Thyroid gland (tissue), 4 donors: ENCODE data around the gene DNM3. TPM values are rescaled to one million over a fixed set of nuclear protein-coding genes. Genes with fewer than 3 reads are reported as not detected.

Source experiments
- DNase-seq, 2 donors: peaks; one replicate each; pipeline ENCODE4 v3.0.0-alpha.2; 2019
- H3K27ac ChIP-seq, 3 donors: fragments of 200-600 bp; sonication (generic); 1 replicate in 2 of 3; 2 replicates in 1 of 3; pipeline ENCODE4 v1.5.1; 2016 to 2019; ENCODE audit warnings: mild to moderate bottlenecking in 1 of 3, moderate library complexity in 1 of 3
- H3K27me3 ChIP-seq: fragments of 200-600 bp; sonication (generic); one replicate; pipeline ENCODE4 v1.5.1; 2019
- H3K36me3 ChIP-seq, 2 donors: fragments of 200-600 bp; sonication (generic); one replicate each; pipeline ENCODE4 v1.5.1; 2016 to 2019
- H3K4me1 ChIP-seq, 2 donors: fragments of 200-600 bp; sonication (generic); one replicate each; pipeline ENCODE4 v1.5.1; 2017 to 2019
- H3K4me3 ChIP-seq, 3 donors: fragments of 200-600 bp; sonication (generic); replicated peaks in 1 of 3; 1 replicate in 2 of 3; 2 replicates in 1 of 3; pipeline ENCODE4 v1.5.1; 2016; ENCODE audit warnings: mild to moderate bottlenecking in 1 of 3
- H3K9me3 ChIP-seq: fragments of 200-600 bp; sonication (generic); one replicate; pipeline ENCODE4 v1.5.1; 2017
- CTCF ChIP-seq, 6 experiments: fragments of 200-600 bp in 3 of 6; fragments of 450-650 bp in 3 of 6; sonication (generic) in 3 of 6; IDR thresholded peaks; one replicate each; pipeline ENCODE4 v1.5.1; 2016 to 2019; ENCODE audit warnings: antibody characterized with exemption in 6 of 6, mild to moderate bottlenecking in 2 of 6, inconsistent platforms in 1 of 6, moderate library complexity in 1 of 6
- POLR2A ChIP-seq, 2 donors: fragments of 450-650 bp; IDR thresholded peaks; one replicate each; pipeline ENCODE4 v1.6.1; 2017; ENCODE audit warnings: antibody characterized with exemption in 2 of 2, mild to moderate bottlenecking in 2 of 2, moderate library complexity in 1 of 2
- WGBS, 2 donors: methylation state at CpG; one replicate each; pipeline ENCODE4 v1.1.5; 2017; 5-methylcytosine and 5-hydroxymethylcytosine counted together
- intact Hi-C: fragments of 100-400 bp; cut with DNase I; formaldehyde crosslinking; loops from one replicate; pipeline ENCODE4 v1.15.1; 2023
- total RNA-seq, 4 donors: library from RNA; depleted of rRNA; stranded (reverse); fragments of >200 nt; gene quantifications; one replicate each; pipeline ENCODE4 v1.2.3, GENCODE V29; 2016

DNM3 gene
- total RNA-seq, 4 donors from 2014 or later, result 9.0 to 13.6 (median 10.8) TPM

DNA sequence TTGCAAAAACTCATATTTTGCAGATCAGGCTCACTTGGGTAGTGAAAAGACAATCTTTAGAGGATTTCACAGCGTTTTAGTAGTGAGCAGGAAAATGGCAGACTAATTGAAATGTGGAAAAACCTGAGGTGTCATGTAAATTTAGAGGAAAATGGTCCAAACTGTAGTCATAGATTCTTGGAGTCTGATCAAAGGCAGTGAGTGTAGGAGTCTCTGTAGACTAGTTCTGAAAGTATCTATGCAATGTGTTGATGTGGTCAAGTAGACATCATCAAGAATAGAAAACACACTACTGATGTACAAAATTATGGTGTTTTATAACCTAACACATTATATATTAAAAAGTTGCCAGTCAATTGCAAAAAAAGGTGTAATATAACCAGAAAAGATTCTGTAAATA is 436.0 kb downstream of the DNM3 start:
- no peaks in the 10 kb centered on the region for H3K27me3 ChIP-seq
- H3K4me3 ChIP-seq, result no peak overlapping the region
- H3K9me3 ChIP-seq, result no peaks in the 10 kb centered on the region
- DNase-seq, result no peak
- no peak overlapping the region for H3K27ac ChIP-seq
- H3K36me3 ChIP-seq, result no peaks in the 10 kb centered on the region
- TF ChIP-seq POLR2A (IDR thresholded peaks at IDR 0.05) (no peak), CTCF (IDR thresholded peaks at IDR 0.05) (no peak)
- H3K4me1 ChIP-seq, result no peaks in the 10 kb centered on the region
- WGBS, 2 donors, result 85 to 89% methylated on average over 1 of the region's 1 CpG
- intact Hi-C loops, result no loop called here

DNA sequence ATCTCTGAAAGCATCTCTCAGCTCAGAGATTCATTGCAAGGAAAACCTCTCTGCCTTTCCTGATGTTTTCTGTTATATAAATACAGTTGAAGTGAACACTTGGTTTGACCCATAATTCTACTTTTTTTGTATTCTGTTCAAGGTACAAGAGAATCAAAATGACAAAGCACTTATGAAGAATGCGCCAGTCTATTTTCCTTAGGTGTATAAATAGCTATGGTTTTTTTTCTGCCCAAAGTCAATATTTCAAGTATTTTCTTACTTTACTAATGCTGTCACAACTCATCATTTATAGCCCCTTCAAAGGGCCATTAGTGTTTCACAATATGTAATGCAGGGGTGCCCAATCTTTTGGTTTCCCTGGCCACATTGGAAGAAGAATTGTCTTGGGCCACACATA is 436.7 kb downstream of the DNM3 start:
- no peak overlapping the region for H3K4me3 ChIP-seq
- intact Hi-C loops, result no loop called here
- no peaks in the 10 kb centered on the region for H3K4me1 ChIP-seq
- no peak for DNase-seq
- H3K27ac ChIP-seq, result no peak overlapping the region
- no peaks in the 10 kb centered on the region for H3K9me3 ChIP-seq
- no peaks in the 10 kb centered on the region for H3K27me3 ChIP-seq
- TF ChIP-seq CTCF (IDR thresholded peaks at IDR 0.05) (no peak), POLR2A (IDR thresholded peaks at IDR 0.05) (no peak)
- no peaks in the 10 kb centered on the region for H3K36me3 ChIP-seq
- WGBS, 2 donors, result 97 to 100% methylated on average over 1 of the region's 1 CpG

DNA sequence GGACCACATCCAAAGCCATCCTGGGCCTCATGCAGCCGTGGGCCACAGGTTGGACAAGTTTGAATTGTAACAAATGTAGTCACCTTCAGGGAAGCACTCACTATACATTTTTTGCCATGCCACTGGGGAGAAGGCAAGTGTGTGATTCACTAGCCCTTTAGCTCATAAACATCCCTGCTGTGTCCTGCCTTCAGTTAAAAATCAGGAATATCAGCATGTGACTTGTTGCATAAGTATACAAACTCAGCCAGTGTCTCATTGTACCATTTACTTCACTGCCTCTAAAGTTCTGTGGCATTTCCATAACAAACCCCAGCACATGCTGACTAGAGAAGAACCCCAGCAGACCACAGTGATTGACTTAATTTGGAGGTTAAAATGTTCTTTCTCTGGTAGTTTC is 437.2 kb downstream of the DNM3 start:
- H3K9me3 ChIP-seq, result no peaks in the 10 kb centered on the region
- H3K4me1 ChIP-seq, result no peaks in the 10 kb centered on the region
- WGBS, 2 donors, result 50 to 70% methylated on average over 1 of the region's 1 CpG
- H3K27me3 ChIP-seq, result no peaks in the 10 kb centered on the region
- DNase-seq, result no peak
- H3K27ac ChIP-seq, result no peak overlapping the region
- H3K36me3 ChIP-seq, result no peaks in the 10 kb centered on the region
- no peak overlapping the region for H3K4me3 ChIP-seq
- TF ChIP-seq POLR2A (IDR thresholded peaks at IDR 0.05), result no peak
- TF ChIP-seq CTCF (IDR thresholded peaks at IDR 0.05), result no peak
- intact Hi-C loops, result no loop called here

DNA sequence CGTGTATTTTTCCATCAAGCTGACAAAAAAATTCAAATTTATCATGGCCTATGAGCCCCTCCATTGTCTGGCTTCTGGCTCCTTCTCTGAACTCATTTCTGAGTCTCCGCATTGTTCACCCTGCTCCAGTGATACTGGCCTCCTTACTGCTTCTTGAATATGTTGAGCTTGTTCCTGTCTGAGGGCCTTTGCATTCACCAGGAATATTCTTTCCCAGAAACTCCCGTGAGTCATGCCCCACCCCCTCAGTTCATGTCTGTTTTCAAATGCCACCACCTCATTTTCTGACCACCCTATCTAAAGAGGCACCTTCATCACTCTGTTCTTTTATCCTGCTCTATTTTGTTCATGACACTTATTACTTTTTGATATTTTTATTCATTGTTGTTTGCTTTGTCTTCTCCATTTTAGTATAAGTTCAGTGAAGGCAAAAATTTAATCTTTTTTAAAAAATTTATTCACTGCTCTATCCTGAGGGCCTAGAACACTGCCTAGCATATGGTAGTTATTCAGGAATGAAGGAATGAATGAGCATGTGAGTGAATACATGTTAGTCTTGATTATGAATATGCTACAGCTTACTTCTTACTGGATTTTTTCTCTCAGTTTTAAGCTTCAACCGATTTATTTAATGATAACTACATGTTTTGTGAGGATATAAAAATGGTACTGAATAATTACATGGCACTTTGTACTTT is 438.8 kb downstream of the DNM3 start:
- intact Hi-C loops, result no loop called here
- DNase-seq, result no peak
- H3K27me3 ChIP-seq, result no peaks in the 10 kb centered on the region
- TF ChIP-seq POLR2A (IDR thresholded peaks at IDR 0.05) (no peak), CTCF (IDR thresholded peaks at IDR 0.05) (no peak)
- WGBS, 2 donors, result 90 to 94% methylated on average over 4 of the region's 4 CpGs
- no peaks in the 10 kb centered on the region for H3K9me3 ChIP-seq
- H3K27ac ChIP-seq, result no peak overlapping the region
- H3K4me3 ChIP-seq, result no peak overlapping the region
- no peaks in the 10 kb centered on the region for H3K36me3 ChIP-seq
- no peaks in the 10 kb centered on the region for H3K4me1 ChIP-seq

DNA sequence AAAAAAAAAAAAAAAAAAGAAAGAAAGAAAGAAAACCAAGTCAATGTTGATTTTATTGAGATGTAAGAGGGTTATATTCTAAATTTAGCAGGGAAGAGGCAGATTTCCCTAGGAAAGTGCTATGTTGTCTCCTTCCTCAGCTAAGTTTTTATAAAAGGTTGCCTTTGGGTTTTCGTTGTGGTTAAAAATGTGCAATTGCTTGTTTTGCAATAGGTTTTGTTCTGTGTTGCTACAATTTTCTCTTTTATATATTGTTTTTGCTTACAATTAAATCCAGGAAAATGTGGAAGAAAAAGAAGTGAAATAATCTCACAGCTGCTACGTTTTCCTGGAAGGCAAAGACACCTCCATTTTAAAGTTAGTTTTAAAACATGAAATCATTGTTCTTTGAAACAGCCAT is 442.5 kb downstream of the DNM3 start:
- H3K27me3 ChIP-seq, result no peaks in the 10 kb centered on the region
- intact Hi-C loops, result no loop called here
- TF ChIP-seq POLR2A (IDR thresholded peaks at IDR 0.05) (no peak), CTCF (IDR thresholded peaks at IDR 0.05) (no peak)
- no peaks in the 10 kb centered on the region for H3K4me1 ChIP-seq
- H3K4me3 ChIP-seq, result no peak overlapping the region
- DNase-seq, result no peak
- no peaks in the 10 kb centered on the region for H3K9me3 ChIP-seq
- H3K27ac ChIP-seq, result no peak overlapping the region
- 89 to 91% methylated on average over 2 of the region's 2 CpGs for WGBS, 2 donors
- no peaks in the 10 kb centered on the region for H3K36me3 ChIP-seq
